ENCODE results near the gene MYCBP2.

MYCBP2 gene

DNA sequence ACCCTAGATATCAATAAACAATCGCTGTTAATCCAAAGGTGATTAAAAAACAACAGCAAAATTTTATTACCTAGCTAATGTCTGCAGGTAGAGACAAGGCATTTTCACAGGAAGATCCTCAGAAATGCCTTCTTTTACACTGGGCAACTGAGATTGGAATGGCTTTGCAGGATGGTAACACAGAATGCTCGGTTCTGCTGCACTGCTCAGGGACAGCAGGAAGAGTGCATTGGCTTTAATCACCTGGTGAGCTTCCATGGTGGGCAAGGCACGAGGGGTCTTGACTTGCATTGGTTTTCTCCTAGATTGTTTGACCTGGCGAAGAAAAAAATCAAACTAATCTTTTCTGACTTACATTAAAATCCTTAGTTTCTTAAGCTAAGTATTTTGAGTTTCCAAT lies 231.6 kb downstream of the MYCBP2 start:
- H3K9me3 Mint-ChIP-seq, result no peaks in the 10 kb centered on the region
- no peak overlapping the region for H3K27ac Mint-ChIP-seq
- H3K27me3 Mint-ChIP-seq, result no peaks in the 10 kb centered on the region
- ATAC-seq (no peak), DNase-seq (no peak)
- peaks cover 56% of the 10 kb centered on the region for H3K36me3 Mint-ChIP-seq (ENCODE audit: low read depth)
- H3K4me1 Mint-ChIP-seq, result no peaks in the 10 kb centered on the region
- no peak overlapping the region for H3K4me3 Mint-ChIP-seq

DNA sequence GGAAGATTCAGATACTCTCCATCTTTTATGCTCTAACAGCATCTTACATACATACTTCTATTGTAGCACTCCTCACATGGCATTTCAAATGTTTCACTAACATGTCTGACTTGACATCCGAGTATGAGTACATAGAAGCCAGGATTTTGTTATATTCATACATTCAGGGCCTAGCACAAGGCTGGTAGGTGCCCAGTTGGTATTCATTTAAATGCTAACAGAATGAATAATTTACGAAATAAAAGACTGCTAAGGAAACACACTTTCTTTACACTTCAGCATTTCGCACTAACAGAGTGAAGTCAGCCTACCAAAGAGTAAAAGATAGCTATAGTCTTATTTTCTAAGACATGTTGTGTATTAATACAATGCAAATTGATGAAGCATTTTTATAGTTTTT lies 232.1 kb downstream of the MYCBP2 start:
- Mint-ChIP-seq H3K9me3 (no peaks in the 10 kb centered on the region), H3K27me3 (no peaks in the 10 kb centered on the region), H3K4me3 (no peak overlapping the region), H3K27ac (no peak overlapping the region), H3K4me1 (no peaks in the 10 kb centered on the region), H3K36me3 (ENCODE audit: low read depth) (peaks cover 56% of the 10 kb centered on the region)
- ATAC-seq (no peak), DNase-seq (no peak)

DNA sequence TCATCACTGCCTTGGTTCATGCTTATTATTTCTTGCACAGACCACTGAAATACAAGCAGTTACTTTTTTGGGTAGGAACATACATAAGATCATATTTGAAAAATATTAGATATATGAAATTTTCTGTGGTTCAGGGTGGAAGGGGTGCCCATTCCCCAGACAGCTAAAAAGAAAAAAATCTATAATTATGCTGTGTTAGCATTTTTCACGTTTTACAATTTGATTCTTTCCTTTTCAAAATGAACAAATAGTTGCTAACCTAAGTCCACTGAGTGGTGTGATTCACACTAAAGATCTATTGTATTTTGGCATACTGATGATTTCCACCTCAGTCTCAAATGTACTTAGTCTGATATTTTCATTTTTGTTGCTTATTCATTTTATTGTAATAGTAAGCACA lies 233.2 kb downstream of the MYCBP2 start:
- Mint-ChIP-seq H3K27me3 (no peaks in the 10 kb centered on the region), H3K27ac (no peak overlapping the region), H3K4me3 (no peak overlapping the region), H3K9me3 (no peaks in the 10 kb centered on the region), H3K36me3 (ENCODE audit: low read depth) (peaks cover 64% of the 10 kb centered on the region), H3K4me1 (no peaks in the 10 kb centered on the region)
- ATAC-seq (no peak), DNase-seq (no peak)

DNA sequence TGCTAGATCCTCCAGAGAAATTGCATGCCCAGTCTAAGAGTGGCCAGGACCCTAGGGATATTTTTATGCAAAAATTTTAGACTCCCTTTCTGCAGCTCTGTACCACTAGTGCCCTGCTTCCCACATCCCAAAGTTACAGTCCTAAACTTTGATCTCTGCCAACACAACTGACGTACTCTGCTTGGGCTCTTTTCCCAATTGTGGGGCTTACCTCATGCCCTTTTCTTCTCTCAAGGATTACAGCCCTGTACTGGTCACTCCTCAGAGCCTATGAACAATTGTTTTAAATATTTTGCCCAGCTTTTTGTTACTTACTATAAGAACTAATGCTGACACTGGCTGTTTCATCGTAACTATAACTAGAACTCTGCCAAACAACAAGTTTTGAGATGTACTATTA lies 242.1 kb downstream of the MYCBP2 start:
- no peak overlapping the region for H3K4me3 Mint-ChIP-seq
- no peaks in the 10 kb centered on the region for H3K27me3 Mint-ChIP-seq
- peaks cover 73% of the 10 kb centered on the region for H3K36me3 Mint-ChIP-seq (ENCODE audit: low read depth)
- DNase-seq (no peak), ATAC-seq (no peak)
- no peaks in the 10 kb centered on the region for H3K9me3 Mint-ChIP-seq
- no peaks in the 10 kb centered on the region for H3K4me1 Mint-ChIP-seq
- H3K27ac Mint-ChIP-seq, result no peak overlapping the region

DNA sequence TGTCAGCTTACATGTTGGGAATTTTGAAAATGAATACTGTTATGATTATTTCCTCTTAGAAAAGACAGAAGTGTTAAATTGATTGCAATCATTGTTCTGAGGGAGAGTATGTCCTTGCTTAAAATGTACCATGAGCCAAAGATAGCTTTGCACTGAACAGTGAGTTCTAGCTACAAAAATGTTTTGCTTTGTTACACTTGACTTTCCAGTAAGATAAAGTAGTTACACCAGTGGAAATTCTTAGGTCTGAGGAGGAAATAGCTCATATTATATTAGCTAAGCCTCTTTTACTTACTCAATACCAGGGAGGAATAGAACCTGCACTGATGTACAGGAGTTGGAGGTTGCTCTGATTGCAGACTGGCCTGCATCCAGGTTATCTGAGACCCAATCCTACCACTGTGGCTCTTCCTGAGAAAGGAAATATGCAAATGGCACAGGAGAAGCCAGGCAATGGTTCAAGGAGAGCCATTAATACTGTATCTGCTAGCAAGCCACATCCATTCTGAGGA lies 246.9 kb downstream of the MYCBP2 start:
- Mint-ChIP-seq H3K4me1 (no peaks in the 10 kb centered on the region), H3K36me3 (ENCODE audit: low read depth) (peaks cover 62% of the 10 kb centered on the region), H3K9me3 (no peaks in the 10 kb centered on the region), H3K4me3 (no peak overlapping the region), H3K27ac (no peak overlapping the region), H3K27me3 (no peaks in the 10 kb centered on the region)
- ATAC-seq, result no peak
- DNase-seq, result no peak

DNA sequence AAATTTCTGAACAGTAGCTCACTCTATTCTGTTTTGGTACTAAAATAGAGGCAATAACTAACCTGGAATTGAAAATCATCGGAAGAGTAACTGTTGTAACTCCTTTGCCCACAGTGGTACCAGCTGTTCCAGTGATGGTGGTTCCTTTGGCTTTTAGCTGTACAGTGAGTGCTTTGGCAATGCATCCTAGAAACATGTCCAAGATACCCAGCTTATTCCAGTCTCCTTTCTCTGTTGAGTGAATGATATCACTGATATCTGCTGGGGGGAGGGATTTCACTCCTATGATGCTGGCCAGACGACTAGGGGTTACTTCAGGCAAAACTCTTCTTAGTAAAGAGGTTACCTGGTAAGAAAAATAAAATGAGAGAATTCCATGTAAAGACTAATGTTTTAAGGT lies 259.4 kb downstream of the MYCBP2 start:
- Mint-ChIP-seq H3K9me3 (no peaks in the 10 kb centered on the region), H3K4me1 (peaks cover 5% of the 10 kb centered on the region), H3K27me3 (no peaks in the 10 kb centered on the region), H3K36me3 (ENCODE audit: low read depth) (peaks cover 42% of the 10 kb centered on the region), H3K4me3 (no peak overlapping the region), H3K27ac (no peak overlapping the region)
- no peak for ATAC-seq
- DNase-seq, result no peak

DNA sequence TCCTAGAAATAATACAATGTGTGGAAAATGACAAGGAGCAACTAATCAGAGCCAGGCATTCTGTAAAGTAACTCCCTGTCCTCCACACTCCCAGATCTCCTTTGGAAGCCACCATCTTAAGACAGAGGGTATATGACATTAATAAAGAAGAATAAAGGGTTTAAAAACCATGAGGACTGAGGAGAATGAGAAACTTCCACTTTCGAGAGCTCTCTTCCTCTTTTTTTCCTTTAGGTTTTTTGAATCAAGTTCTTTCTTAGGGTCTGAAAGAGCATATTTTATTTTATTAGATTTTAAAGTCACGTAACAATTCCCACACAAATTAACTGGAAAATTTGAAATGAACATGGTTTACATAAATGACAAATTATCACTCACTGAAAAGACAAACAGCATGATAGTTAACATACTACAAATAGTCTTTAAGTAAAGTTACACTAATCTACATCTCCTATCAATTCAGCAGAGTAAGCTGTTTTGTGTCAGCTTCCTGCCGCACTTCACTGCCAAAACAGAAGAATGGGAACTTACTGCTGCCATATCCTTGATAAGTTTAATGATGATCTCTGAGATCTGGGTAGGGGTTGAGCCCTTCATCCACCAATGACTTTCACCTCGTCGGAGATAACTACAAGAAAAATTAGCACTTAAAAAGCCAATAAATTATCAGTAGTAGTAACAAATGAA lies 261.3 kb downstream of the MYCBP2 start:
- DNase-seq (no peak), ATAC-seq (no peak)
- Mint-ChIP-seq H3K36me3 (ENCODE audit: low read depth) (peaks cover 45% of the 10 kb centered on the region), H3K4me1 (peaks cover 12% of the 10 kb centered on the region), H3K4me3 (no peak overlapping the region), H3K27me3 (no peaks in the 10 kb centered on the region), H3K9me3 (no peaks in the 10 kb centered on the region), H3K27ac (no peak overlapping the region)

DNA sequence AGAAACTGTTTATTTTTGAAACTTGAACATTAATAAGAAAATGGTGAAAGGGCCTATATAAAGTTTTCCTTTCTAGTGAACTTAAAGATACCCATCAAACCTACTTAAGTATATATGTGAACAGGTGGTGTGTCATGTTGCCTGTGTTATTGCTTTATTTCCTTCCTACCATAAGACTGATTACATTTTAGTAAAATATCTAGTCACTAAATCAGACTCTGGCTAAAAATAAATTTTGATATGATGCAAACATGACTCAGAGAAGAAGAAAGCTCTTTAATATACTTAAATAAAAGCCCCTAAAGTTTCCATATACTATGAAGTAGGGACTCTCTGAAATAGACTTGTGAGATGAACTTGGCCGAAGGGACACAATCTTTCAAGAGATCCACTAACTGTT lies 264.8 kb downstream of the MYCBP2 start:
- Mint-ChIP-seq H3K27ac (peak overlapping the region; percentile 6), H3K36me3 (ENCODE audit: low read depth) (peaks cover 40% of the 10 kb centered on the region)

DNA sequence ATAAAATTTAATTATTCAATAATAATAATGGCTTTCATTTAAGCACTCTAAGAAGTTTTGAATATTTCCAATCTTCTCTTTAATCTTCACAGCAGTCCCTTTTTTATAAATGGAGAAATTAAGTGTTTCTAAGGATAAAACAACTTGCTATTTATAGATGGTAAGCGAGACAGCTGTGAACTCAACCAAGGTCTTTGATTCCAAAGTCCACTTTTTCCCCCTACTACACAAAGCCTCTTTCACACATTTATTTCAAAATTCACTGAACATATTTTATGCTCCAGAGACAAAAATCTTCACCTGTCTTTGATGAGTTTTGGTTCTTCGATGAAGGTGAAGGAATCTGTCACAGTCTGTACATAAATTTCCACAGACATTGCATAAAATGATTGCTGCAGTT lies 265.5 kb downstream of the MYCBP2 start:
- ATAC-seq, result no peak
- H3K36me3 Mint-ChIP-seq (ENCODE audit: low read depth), result peaks cover 44% of the 10 kb centered on the region

More for the DNA sequence above, 264.8 kb downstream of the MYCBP2 start:
- DNase-seq (no peak), ATAC-seq (no peak)
- Mint-ChIP-seq H3K4me3 (no peak overlapping the region), H3K4me1 (peaks cover 12% of the 10 kb centered on the region), H3K27me3 (no peaks in the 10 kb centered on the region), H3K9me3 (no peaks in the 10 kb centered on the region)

DNA sequence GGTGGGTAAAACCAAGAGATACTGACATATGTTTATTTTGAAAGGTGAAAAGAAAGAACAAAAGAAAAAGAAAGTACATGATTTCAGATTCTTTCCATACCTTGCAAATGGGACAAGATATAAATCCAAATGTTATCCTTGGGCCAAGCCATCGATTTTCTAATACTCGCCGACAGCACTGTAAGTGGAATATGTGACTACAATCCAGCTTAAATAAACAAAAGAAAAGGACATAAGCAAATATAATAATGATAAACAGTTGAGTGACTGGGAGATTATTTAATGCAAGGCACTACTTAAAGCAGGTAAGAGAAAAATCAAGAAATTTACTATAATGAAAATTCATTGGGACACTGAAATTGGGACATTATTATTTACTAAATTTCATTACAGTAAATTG lies 270.0 kb downstream of the MYCBP2 start:
- Mint-ChIP-seq H3K9me3 (no peaks in the 10 kb centered on the region), H3K27me3 (no peaks in the 10 kb centered on the region), H3K4me1 (peaks cover under 1% of the 10 kb centered on the region), H3K4me3 (no peak overlapping the region), H3K27ac (no peak overlapping the region), H3K36me3 (ENCODE audit: low read depth) (peaks cover 38% of the 10 kb centered on the region)
- no peak for DNase-seq
- no peak for ATAC-seq

More for the DNA sequence above, 265.5 kb downstream of the MYCBP2 start:
- DNase-seq, result no peak
- Mint-ChIP-seq H3K4me3 (no peak overlapping the region), H3K27ac (no peak overlapping the region), H3K9me3 (no peaks in the 10 kb centered on the region), H3K27me3 (no peaks in the 10 kb centered on the region), H3K4me1 (peaks cover 12% of the 10 kb centered on the region)

DNA sequence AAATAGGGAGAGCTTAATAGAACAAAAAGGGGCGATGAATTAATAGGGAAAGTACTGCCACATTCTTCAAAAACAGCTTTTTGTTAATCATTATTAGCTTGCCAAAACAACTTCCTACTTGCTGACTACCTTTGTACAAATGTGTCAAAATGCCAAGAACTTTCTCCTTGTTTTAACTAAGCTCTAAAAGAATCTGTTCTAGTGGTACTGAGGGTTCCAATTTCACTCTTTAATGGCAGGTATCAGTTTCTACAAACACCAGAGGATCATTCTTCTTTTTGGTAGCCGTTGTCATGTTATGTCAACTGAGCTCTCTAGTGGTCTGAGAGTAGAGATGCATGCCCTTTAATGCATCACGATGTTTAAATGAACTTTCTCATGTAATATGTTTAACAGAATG lies 270.5 kb downstream of the MYCBP2 start:
- Mint-ChIP-seq H3K4me1 (no peaks in the 10 kb centered on the region), H3K9me3 (no peaks in the 10 kb centered on the region), H3K27me3 (no peaks in the 10 kb centered on the region), H3K4me3 (no peak overlapping the region), H3K27ac (no peak overlapping the region), H3K36me3 (ENCODE audit: low read depth) (peaks cover 37% of the 10 kb centered on the region)
- DNase-seq (no peak), ATAC-seq (no peak)

DNA sequence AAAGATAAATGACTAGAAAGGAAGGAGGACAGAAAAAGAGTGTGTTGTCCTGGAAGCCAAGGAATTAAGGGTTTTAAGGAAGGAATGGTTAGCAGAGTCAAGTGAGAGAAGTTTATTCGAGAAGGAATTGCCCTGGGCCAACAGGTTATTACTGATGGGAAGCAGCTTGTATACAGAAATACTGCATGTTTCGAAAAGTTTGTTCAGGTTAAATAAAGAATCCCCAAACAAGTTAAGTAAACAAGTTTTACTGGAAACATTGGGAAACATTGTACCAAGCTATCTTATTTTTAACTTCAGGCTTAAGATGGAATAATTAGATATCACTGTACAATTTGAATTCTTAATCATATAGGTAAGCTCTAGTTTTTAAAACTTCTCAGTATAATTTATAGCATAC lies 271.7 kb downstream of the MYCBP2 start:
- Mint-ChIP-seq H3K9me3 (no peaks in the 10 kb centered on the region), H3K27ac (no peak overlapping the region), H3K36me3 (ENCODE audit: low read depth) (peaks cover 44% of the 10 kb centered on the region), H3K4me3 (no peak overlapping the region), H3K27me3 (no peaks in the 10 kb centered on the region), H3K4me1 (no peaks in the 10 kb centered on the region)
- no peak for ATAC-seq
- no peak for DNase-seq

DNA sequence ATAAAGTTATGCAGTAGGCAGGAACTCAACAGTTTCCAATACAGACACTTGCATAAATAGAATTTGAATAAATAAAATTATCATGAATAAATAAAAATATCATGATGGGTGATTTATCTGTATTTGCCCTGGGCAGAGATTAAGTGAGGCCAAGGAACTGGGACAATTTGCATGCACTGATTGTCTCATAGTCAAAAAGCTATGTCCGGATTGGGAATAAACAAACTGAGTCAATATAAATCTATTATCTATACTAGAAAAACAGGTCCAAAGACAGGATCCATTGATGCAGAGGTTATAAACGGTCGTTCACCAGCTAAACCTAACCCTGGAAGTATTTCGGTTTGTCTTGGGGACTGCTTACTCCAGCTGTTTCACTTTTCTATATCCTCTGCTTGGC lies 273.7 kb downstream of the MYCBP2 start:
- Mint-ChIP-seq H3K9me3 (no peaks in the 10 kb centered on the region), H3K27me3 (no peaks in the 10 kb centered on the region), H3K4me1 (peaks cover 6% of the 10 kb centered on the region), H3K36me3 (ENCODE audit: low read depth) (peaks cover 56% of the 10 kb centered on the region), H3K27ac (no peak overlapping the region), H3K4me3 (no peak overlapping the region)
- ATAC-seq (no peak), DNase-seq (no peak)

DNA sequence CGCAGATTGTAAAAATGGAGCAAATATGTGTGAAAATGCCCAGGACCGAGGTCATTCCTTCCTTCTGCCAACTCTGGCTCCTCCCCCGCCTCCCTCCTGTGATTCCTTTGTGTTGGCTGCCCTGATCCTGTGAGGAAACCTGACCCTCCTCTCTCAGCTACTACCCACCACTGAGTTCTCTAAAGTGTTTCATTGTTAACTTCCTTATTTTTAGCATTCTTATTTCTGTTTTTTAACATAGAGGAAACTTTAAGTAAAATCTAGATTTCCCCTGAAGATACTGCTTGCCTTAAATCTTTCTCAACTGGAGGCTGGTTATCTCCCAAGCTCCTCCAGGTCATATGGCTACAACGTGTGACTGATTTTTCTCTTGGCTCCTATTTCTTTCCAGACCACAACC lies 278.2 kb downstream of the MYCBP2 start:
- no peak for DNase-seq

DNA sequence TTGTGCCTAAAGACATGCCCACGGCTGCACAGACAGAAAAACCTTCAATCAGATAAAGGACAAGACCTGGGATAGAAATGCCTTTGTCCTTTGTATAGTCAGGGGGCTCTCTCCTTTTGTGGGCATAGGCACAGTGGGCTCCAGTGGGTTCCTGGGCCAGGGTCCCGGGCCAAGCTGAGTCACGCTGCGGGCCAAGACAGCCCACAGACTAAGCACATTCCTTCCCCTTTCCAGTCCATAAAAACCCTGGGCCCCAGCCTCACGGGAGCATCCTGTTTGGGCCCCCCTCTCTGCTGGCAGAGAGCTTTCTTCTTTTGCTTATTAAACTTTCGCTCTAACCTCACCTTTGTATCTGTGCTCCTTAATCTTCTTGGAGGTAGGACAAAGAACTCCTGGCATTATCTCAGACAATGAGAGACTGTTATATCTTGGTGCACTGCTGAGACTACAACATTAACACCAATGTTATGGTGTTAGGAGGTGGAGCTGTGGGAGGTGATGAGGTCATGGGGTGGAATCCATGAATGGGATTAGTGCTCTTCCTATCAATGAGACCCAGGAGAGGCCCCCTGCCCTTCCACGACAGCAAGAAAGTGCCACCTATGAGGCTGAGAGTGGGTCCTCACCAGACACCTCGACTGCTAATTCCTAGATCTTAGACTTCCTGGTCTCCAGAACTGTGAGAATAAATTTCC lies 279.1 kb downstream of the MYCBP2 start:
- Mint-ChIP-seq H3K36me3 (ENCODE audit: low read depth) (peaks cover 51% of the 10 kb centered on the region), H3K9me3 (no peaks in the 10 kb centered on the region), H3K27ac (peak overlapping the region; percentile 8), H3K4me1 (peaks cover 6% of the 10 kb centered on the region), H3K27me3 (no peaks in the 10 kb centered on the region), H3K4me3 (no peak overlapping the region)
- DNase-seq (no peak), ATAC-seq (no peak)

More for the DNA sequence above, 278.2 kb downstream of the MYCBP2 start:
- ATAC-seq, result no peak
- no peaks in the 10 kb centered on the region for H3K27me3 Mint-ChIP-seq
- H3K4me3 Mint-ChIP-seq, result no peak overlapping the region
- peaks cover 52% of the 10 kb centered on the region for H3K36me3 Mint-ChIP-seq (ENCODE audit: low read depth)
- no peaks in the 10 kb centered on the region for H3K9me3 Mint-ChIP-seq
- peaks cover 6% of the 10 kb centered on the region for H3K4me1 Mint-ChIP-seq
- peak overlapping the region; percentile 8 for H3K27ac Mint-ChIP-seq

All from activated naive CD8-positive, alpha-beta T cell treated with anti-CD3 and anti-CD28 coated beads, Interleukin-2, amount 50 U/mL, for 24 hours (primary cell).